WERI-Rb-1 (cell line): ENCODE measurements around the gene MB21D2.
"Not testable (repeated sequence)": the region's sequence is repeated elsewhere in the genome, so short reads cannot be mapped to it uniquely, and the experiment has no call there.

Source experiments
- DNase-seq: peaks from one replicate; pipeline ENCODE4 v3.0.0-alpha.2; 2020
- H3K27ac ChIP-seq: fragments of 250-450 bp; sonication (Bioruptor Pico); 2 replicates; pipeline ENCODE4 v1.5.1; 2020; ENCODE audit warnings: mild to moderate bottlenecking, moderate library complexity
- H3K27me3 ChIP-seq: fragments of 250-450 bp; sonication (Bioruptor Pico); 2 replicates; pipeline ENCODE4 v1.5.1; 2021; ENCODE audit warnings: mild to moderate bottlenecking, low read depth, moderate library complexity; ENCODE audit not compliant: insufficient read depth, severe bottlenecking
- H3K36me3 ChIP-seq: fragments of 250-450 bp; sonication (Bioruptor Pico); 2 replicates; pipeline ENCODE4 v1.5.1; 2020; ENCODE audit warnings: mild to moderate bottlenecking, moderate library complexity
- H3K4me3 ChIP-seq: 2 replicates; pipeline ENCODE4 v1.5.1; 2011; ENCODE audit warnings: low read depth, mild to moderate bottlenecking, control low read depth, low read length
- H3K9me3 ChIP-seq: fragments of 250-450 bp; sonication (Bioruptor Pico); 2 replicates; pipeline ENCODE4 v1.5.1; 2021; ENCODE audit warnings: mild to moderate bottlenecking, moderate library complexity; ENCODE audit not compliant: severe bottlenecking
- TF ChIP-seq, protein P1 (sequence below): IDR thresholded peaks from 2 replicates; pipeline ENCODE4 v1.5.1; 2011; ENCODE audit warnings: low read depth, mild to moderate bottlenecking, control low read depth, inconsistent platforms, low read length

MB21D2 gene

DNA sequence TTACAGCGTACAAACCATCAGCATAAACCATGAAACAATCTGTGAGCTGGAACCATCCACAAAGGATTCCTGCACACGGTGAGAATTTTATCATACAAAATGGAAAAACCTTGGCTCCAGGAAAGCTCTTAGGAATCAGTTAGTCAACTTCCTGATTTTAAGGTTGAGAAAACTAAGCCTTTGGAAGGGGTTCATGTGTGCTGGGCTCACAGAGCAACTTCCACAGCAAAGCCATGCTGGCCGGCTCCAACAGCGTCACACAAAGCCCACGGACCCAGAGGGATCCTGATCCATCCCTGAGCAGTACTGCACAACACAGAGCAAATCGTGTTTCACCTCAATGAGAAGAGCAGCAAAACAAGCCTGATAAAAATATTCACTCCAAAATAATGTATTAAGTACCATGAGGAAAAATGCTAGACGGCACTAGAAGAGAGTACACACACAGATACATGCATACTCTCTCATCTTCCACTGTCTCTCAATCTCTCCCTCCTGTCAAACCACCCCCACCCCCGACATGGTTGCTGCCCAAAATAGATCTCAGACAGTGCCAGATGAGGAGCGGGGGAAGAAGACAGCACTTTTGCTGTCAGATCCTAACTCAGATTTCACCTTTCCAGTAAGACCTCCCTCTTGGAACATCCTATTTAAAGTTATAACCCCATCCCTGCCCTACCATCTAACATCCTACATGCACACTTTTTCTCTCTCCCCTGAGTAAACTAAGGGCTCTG lies 58.6 kb downstream of the MB21D2 start:
- no peaks in the 10 kb centered on the region for H3K36me3 ChIP-seq
- no peak overlapping the region for H3K4me3 ChIP-seq
- no peak overlapping the region for H3K27ac ChIP-seq
- H3K27me3 ChIP-seq: no peaks in the 10 kb centered on the region
- TF ChIP-seq, protein P1, sequence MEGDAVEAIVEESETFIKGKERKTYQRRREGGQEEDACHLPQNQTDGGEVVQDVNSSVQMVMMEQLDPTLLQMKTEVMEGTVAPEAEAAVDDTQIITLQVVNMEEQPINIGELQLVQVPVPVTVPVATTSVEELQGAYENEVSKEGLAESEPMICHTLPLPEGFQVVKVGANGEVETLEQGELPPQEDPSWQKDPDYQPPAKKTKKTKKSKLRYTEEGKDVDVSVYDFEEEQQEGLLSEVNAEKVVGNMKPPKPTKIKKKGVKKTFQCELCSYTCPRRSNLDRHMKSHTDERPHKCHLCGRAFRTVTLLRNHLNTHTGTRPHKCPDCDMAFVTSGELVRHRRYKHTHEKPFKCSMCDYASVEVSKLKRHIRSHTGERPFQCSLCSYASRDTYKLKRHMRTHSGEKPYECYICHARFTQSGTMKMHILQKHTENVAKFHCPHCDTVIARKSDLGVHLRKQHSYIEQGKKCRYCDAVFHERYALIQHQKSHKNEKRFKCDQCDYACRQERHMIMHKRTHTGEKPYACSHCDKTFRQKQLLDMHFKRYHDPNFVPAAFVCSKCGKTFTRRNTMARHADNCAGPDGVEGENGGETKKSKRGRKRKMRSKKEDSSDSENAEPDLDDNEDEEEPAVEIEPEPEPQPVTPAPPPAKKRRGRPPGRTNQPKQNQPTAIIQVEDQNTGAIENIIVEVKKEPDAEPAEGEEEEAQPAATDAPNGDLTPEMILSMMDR: no peak
- no peaks in the 10 kb centered on the region for H3K9me3 ChIP-seq
- no peak for DNase-seq

DNA sequence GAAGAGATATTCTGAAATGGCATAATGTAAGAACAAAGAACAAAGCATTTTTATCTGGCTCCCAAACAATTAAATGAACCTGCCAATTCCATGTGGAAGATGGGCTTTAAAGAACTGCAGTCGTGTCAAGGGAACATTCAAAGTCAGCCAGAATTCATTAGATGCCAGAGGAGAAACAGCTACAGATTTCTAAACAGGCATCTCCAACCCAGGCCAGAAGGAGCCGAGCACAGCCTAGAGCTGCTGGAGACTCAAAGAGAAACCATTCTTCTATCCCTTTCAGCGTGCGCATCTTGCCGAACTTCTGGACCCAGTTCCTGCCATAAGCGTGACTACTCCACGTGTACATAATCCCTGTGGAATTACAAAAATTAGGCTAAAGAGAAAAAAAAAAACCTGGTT lies 60.4 kb downstream of the MB21D2 start:
- H3K27ac ChIP-seq: no peak overlapping the region
- TF ChIP-seq, protein P1: no peak
- H3K4me3 ChIP-seq: no peak overlapping the region
- H3K36me3 ChIP-seq: no peaks in the 10 kb centered on the region
- H3K27me3 ChIP-seq: no peaks in the 10 kb centered on the region
- H3K9me3 ChIP-seq: no peaks in the 10 kb centered on the region
- DNase-seq: no peak

DNA sequence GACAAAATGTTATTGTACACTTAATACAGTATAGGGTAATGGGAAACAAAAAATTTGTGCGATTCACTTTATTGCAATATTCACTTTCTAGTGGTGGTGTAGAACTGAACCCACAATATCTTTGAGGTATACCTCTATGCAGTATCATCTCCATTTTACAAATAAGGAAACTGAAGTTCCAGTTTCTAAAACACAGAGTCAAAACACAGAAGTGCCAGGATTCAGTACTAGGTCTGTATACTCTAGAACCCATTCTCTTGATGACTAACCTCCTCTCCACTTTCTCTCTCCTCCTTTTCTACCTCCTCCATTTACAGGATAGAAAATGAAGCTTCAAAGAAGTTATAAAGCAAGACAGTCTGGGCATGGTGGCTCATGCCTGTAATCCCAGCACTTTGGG lies 62.2 kb downstream of the MB21D2 start:
- Histone ChIP-seq H3K36me3 (no peaks in the 10 kb centered on the region), H3K27me3 (no peaks in the 10 kb centered on the region), H3K4me3 (no peak overlapping the region), H3K27ac (no peak overlapping the region), H3K9me3 (no peaks in the 10 kb centered on the region)
- TF ChIP-seq, protein P1: no peak
- no peak for DNase-seq

DNA sequence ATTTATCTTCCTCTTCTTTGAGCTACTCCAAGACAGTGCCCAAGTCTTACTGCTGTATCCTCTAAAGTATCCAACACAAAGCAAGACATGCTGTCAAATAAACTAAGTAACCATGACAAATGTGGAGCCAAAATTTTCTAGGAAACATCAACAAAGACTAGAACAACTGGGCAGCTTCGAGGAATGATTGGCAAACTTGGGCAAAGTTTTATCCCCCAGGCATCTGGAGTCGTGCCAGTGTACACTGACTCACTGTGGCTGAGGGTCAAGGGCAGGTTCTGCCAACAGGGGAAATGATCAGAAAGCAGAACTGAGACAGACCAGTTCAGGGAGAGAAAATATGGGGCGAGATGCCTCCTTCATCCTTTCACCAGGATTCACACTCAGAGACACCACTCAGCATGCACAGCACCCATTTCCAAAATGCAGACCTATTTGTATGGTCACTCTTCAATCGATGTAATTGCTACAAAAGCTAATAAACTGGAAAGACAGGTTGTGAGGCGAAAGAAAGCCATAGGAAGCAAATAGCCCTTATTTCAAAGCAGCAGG lies 65.8 kb downstream of the MB21D2 start:
- no peak for DNase-seq

DNA sequence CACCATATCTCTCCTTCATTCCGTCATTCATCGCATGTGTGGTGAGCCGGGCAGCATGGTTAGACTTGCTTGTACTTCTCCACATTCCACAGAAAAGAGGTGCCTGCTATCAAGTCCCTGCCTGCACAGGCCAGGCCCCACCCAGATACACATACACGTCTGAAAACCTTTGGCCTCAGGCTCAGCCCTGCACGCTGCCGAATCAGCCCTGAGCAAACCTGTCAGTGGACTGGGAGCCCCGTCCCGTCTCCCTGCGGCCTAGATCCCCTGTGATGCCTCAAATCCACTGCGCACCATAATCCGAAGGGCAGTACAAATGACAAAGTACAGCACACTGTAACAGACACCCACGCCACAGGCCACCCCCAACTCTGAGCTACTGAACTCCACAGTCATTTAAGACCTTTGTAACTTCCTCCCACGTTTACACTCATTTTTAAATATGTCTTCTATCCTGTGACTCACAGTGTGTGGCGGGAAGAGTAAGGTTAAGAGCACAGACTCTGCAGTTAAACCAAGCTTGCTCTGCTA lies 67.1 kb downstream of the MB21D2 start:
- Histone ChIP-seq H3K9me3 (no peaks in the 10 kb centered on the region), H3K4me3 (no peak overlapping the region), H3K27me3 (no peaks in the 10 kb centered on the region), H3K27ac (no peak overlapping the region), H3K36me3 (no peaks in the 10 kb centered on the region)
- no peak for DNase-seq
- TF ChIP-seq, protein P1: no peak

More for the DNA sequence above, 65.8 kb downstream of the MB21D2 start:
- TF ChIP-seq, protein P1: no peak
- H3K27me3 ChIP-seq: no peaks in the 10 kb centered on the region
- no peak overlapping the region for H3K27ac ChIP-seq
- no peaks in the 10 kb centered on the region for H3K9me3 ChIP-seq
- no peaks in the 10 kb centered on the region for H3K36me3 ChIP-seq
- H3K4me3 ChIP-seq: no peak overlapping the region

DNA sequence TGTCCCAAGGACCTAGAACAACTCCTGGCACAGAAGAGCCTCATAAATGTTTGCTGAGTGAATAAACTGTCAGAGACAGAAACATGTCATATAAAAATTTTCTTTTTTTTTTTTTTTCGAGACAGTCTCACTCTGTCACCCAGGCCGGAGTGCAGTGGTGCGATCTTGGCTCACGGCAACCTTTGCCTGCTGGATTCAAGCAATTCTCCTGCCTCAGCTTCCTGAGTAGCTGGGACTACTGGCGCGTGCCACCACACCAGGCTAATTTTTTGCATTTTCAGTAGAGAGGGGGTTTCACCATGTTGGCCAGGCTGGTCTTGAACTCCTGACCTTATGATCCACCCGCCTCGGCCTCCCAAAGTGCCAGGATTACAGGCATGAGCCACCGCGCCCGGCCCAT lies 67.8 kb downstream of the MB21D2 start:
- not testable (repeated sequence) for H3K27ac ChIP-seq, H3K27me3 ChIP-seq, H3K9me3 ChIP-seq, DNase-seq, H3K4me3 ChIP-seq, H3K36me3 ChIP-seq
